HUES48 (cell line): ENCODE results near the gene TMEM123.
A peak's percentile ranks its signal among the peaks of the same experiment; 100 is the strongest.

ENCODE experiments used
- H3K27ac ChIP-seq: one replicate; pipeline ENCODE4 v1.7.0; 2013; ENCODE audit warnings: low read depth, low read length, inconsistent platforms
- H3K27me3 ChIP-seq: 2 replicates; pipeline ENCODE4 v1.6.1; 2013; ENCODE audit warnings: mild to moderate bottlenecking, low read length; ENCODE audit not compliant: control insufficient read depth, insufficient read depth
- H3K36me3 ChIP-seq: 2 replicates; pipeline ENCODE4 v1.6.1; 2013; ENCODE audit warnings: low read length; ENCODE audit not compliant: control insufficient read depth, insufficient read depth
- H3K4me1 ChIP-seq: 2 replicates; pipeline ENCODE4 v1.6.1; 2013; ENCODE audit warnings: mild to moderate bottlenecking, low read length; ENCODE audit not compliant: control insufficient read depth, insufficient read depth
- H3K4me3 ChIP-seq: 2 replicates; pipeline ENCODE4 v1.5.1; 2013; ENCODE audit warnings: mild to moderate bottlenecking, low read depth, low read length
- H3K9ac ChIP-seq: 2 replicates; pipeline ENCODE4 v1.6.1; 2013; ENCODE audit warnings: mild to moderate bottlenecking, low read depth, low read length, moderate library complexity
- H3K9me3 ChIP-seq: 2 replicates; pipeline ENCODE4 v1.6.1; 2013; ENCODE audit warnings: low read length; ENCODE audit not compliant: control insufficient read depth, insufficient read depth

The TMEM123 gene

GRCh38 chr11:102359372-102359771, 93.2 kb downstream of the TMEM123 start:
- H3K9ac ChIP-seq: no peak overlapping the region
- peaks cover 41% of the 10 kb centered on the region for H3K36me3 ChIP-seq
- no peak overlapping the region for H3K27ac ChIP-seq
- no peaks in the 10 kb centered on the region for H3K9me3 ChIP-seq
- H3K4me1 ChIP-seq: no peaks in the 10 kb centered on the region
- H3K4me3 ChIP-seq: no peak overlapping the region
- H3K27me3 ChIP-seq: no peaks in the 10 kb centered on the region

GRCh38 chr11:102357116-102357515, 95.4 kb downstream of the TMEM123 start:
- Histone ChIP-seq H3K36me3 (peaks cover 27% of the 10 kb centered on the region), H3K27ac (no peak overlapping the region), H3K9ac (no peak overlapping the region), H3K27me3 (no peaks in the 10 kb centered on the region), H3K4me3 (no peak overlapping the region), H3K4me1 (no peaks in the 10 kb centered on the region), H3K9me3 (no peaks in the 10 kb centered on the region)

- Histone ChIP-seq H3K9me3 (no peaks in the 10 kb centered on the region), H3K9ac (peak overlapping the region; percentile 82), H3K36me3 (peaks cover 19% of the 10 kb centered on the region), H3K4me3 (peak overlapping the region; percentile 94), H3K4me1 (peaks cover 14% of the 10 kb centered on the region), H3K27ac (peak overlapping the region; percentile 95), H3K27me3 (no peaks in the 10 kb centered on the region)
Observed at GRCh38 chr11:102347462-102348370, 104.8 kb downstream of the TMEM123 start.

GRCh38 chr11:102346748-102347461, 105.7 kb downstream of the TMEM123 start, which contains the start of gene BIRC2:
Gene BIRC2, plus strand, starts transcription at chr11:102347214. Its CDS starts 2,641 bp downstream, at chr11:102349855.
- H3K27ac ChIP-seq: peak within 1 kb of the TSS; percentile 95
- H3K9ac ChIP-seq: peak within 1 kb of the TSS; percentile 82
- no peaks in the 10 kb centered on the region for H3K9me3 ChIP-seq
- no peaks in the 10 kb centered on the region for H3K27me3 ChIP-seq
- peaks cover 19% of the 10 kb centered on the region for H3K36me3 ChIP-seq
- H3K4me1 ChIP-seq: peaks cover 16% of the 10 kb centered on the region
- H3K4me3 ChIP-seq: peak within 1 kb of the TSS; percentile 94

- Histone ChIP-seq H3K27me3 (no peaks in the 10 kb centered on the region), H3K9me3 (no peaks in the 10 kb centered on the region), H3K27ac (peak overlapping the region; percentile 95), H3K4me1 (peaks cover 16% of the 10 kb centered on the region), H3K36me3 (peaks cover 19% of the 10 kb centered on the region), H3K4me3 (peak overlapping the region; percentile 94), H3K9ac (peak overlapping the region; percentile 82)
Observed at GRCh38 chr11:102346456-102346747, 106.2 kb downstream of the TMEM123 start.
